Measurements from ENCODE around the gene CECR2.

CECR2 gene

DNA sequence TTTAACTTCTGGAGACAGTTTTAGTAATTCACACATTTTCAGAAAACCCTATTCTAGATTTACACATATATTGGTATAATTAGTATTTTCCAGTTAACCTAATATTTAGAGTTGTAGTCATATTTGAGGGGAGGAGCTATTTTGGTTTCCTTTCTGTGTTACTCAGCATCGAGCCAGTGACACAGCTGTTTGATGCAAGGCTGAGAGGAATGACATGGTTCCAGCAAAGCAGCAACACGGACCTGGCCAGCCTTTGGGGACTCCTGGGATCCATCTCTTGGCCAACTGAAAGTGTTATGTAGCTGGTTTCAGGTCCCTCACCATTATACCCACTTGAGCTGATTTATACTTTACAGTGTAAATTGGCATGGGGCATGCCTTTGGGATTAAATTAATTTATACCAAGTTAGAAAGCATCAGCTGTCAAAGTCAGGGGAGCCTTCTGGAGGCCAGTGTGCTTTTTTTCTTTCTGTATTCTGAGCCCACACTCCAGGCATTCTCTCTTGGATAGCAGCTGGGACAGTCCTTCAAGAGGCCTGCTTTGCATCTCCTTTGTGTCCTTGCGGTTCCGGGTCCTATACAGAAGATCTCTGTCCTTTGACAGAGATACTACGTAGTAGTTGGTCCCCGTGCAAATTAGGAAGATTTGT is 102.8 kb downstream of the CECR2 start:
- Histone ChIP-seq H3K36me3 (ENCODE audit: control insufficient read depth, insufficient read depth, low read length) (no peaks in the 10 kb centered on the region), H3K27me3 (replicated peaks; ENCODE audit: control insufficient read depth, insufficient read depth, low read length, poor library complexity, severe bottlenecking) (no peaks in the 10 kb centered on the region), H3K9me3 (ENCODE audit: control insufficient read depth, low read length) (no peaks in the 10 kb centered on the region), H3K27ac (ENCODE audit: insufficient read depth, low read length, poor library complexity, severe bottlenecking) (no peak overlapping the region), H3K4me3 (ENCODE audit: insufficient read depth, low read depth, low read length, poor library complexity, severe bottlenecking) (no peak overlapping the region), H3K4me1 (ENCODE audit: control insufficient read depth, insufficient read depth, low read length, poor library complexity, severe bottlenecking) (no peaks in the 10 kb centered on the region)
- DNase-seq, result no peak

DNA sequence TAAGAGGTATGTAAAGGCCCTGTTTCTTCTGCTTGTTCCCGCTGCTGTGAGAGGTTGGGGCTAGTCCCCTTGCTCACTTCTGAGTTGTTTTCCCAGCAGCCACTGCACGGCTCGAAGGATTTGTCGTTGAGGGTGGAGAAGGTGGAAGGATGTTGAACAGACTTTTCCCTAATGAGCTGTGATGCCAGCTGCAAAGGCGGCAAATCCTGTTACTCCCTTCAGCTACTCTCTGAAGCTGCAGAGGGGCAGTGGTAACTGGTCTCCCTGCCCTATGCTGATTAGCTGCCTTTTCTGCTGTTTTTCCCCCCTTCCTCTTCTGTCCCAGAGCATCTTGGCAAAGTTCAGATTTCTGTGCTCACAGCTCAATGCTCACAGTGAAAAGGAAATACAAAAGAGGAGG is 103.7 kb downstream of the CECR2 start:
- no peaks in the 10 kb centered on the region for H3K36me3 ChIP-seq (ENCODE audit: control insufficient read depth, insufficient read depth, low read length)
- no peaks in the 10 kb centered on the region for H3K4me1 ChIP-seq (ENCODE audit: control insufficient read depth, insufficient read depth, low read length, poor library complexity, severe bottlenecking)
- DNase-seq, result no peak
- no peak overlapping the region for H3K4me3 ChIP-seq (ENCODE audit: insufficient read depth, low read depth, low read length, poor library complexity, severe bottlenecking)
- H3K27ac ChIP-seq (ENCODE audit: insufficient read depth, low read length, poor library complexity, severe bottlenecking), result no peak overlapping the region
- no peaks in the 10 kb centered on the region for H3K9me3 ChIP-seq (ENCODE audit: control insufficient read depth, low read length)
- no peaks in the 10 kb centered on the region for H3K27me3 ChIP-seq (replicated peaks; ENCODE audit: control insufficient read depth, insufficient read depth, low read length, poor library complexity, severe bottlenecking)

DNA sequence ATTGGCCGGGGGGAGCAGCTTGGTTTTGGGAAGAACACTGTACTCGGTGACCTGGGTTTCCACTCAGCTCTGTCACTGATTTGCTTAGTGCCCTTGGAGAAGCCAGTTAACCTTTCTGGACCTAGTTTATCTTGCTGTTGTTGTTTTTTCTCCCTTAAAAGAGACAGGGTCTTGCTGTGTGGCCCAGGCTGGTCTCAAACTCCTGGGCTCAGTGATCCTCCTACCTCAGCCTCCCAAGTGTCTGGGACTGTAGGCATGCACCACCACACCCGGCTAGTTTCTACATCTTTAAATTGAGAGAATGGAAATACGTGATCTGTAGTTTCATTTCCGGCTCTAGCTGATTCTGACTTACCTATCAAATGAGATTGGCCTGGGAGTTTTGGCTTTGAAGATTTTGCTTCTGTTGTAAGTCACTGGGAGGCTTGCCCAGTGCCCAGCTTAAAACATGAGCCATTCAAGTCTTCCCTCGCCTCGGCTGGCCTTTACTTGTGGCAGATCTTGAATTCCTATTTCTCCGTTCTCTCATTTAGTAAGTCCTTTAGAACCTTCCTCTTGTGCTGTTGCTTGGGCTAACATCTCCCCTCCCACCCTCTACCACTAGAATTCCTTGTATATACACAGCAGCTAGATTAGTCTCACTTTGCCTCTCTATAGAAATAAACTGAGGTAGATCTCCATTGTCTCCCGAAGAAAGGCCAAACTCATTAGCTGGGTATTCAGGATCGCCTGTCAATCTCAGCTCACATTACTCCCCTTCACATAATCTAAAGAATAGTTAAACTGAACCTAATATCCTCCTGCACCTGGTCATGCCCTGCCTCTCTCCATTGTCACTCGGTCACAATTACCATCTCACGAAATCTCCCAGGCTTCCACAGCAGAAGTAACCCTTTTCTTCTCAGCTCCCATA is 106.3 kb downstream of the CECR2 start:
- Histone ChIP-seq H3K4me3 (ENCODE audit: insufficient read depth, low read depth, low read length, poor library complexity, severe bottlenecking) (no peak overlapping the region), H3K27me3 (replicated peaks; ENCODE audit: control insufficient read depth, insufficient read depth, low read length, poor library complexity, severe bottlenecking) (no peaks in the 10 kb centered on the region), H3K9me3 (ENCODE audit: control insufficient read depth, low read length) (no peaks in the 10 kb centered on the region), H3K27ac (ENCODE audit: insufficient read depth, low read length, poor library complexity, severe bottlenecking) (no peak overlapping the region), H3K4me1 (ENCODE audit: control insufficient read depth, insufficient read depth, low read length, poor library complexity, severe bottlenecking) (no peaks in the 10 kb centered on the region), H3K36me3 (ENCODE audit: control insufficient read depth, insufficient read depth, low read length) (no peaks in the 10 kb centered on the region)
- no peak for DNase-seq

DNA sequence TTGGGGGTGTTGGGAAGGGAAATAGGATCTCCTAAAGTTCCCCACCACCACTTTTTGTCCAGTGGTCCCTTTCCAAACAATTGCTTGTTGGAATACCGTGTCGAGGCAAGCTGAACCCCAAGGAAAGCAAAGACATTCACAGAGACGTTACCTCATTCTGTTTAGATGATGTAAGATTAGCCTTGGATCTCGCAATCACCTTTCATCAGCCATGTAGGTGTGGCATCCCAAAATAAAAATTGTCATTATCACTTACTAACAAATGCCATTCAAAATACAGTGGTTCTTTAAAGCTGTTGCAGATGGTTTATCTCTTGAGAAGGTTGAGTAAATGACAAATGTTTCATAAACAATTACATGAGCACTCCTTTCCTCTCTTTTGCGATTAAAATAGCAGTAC is 107.6 kb downstream of the CECR2 start:
- H3K27ac ChIP-seq (ENCODE audit: insufficient read depth, low read length, poor library complexity, severe bottlenecking), result no peak overlapping the region
- no peak overlapping the region for H3K4me3 ChIP-seq (ENCODE audit: insufficient read depth, low read depth, low read length, poor library complexity, severe bottlenecking)
- no peaks in the 10 kb centered on the region for H3K4me1 ChIP-seq (ENCODE audit: control insufficient read depth, insufficient read depth, low read length, poor library complexity, severe bottlenecking)
- no peaks in the 10 kb centered on the region for H3K9me3 ChIP-seq (ENCODE audit: control insufficient read depth, low read length)
- no peaks in the 10 kb centered on the region for H3K27me3 ChIP-seq (replicated peaks; ENCODE audit: control insufficient read depth, insufficient read depth, low read length, poor library complexity, severe bottlenecking)
- H3K36me3 ChIP-seq (ENCODE audit: control insufficient read depth, insufficient read depth, low read length), result no peaks in the 10 kb centered on the region
- DNase-seq, result no peak

DNA sequence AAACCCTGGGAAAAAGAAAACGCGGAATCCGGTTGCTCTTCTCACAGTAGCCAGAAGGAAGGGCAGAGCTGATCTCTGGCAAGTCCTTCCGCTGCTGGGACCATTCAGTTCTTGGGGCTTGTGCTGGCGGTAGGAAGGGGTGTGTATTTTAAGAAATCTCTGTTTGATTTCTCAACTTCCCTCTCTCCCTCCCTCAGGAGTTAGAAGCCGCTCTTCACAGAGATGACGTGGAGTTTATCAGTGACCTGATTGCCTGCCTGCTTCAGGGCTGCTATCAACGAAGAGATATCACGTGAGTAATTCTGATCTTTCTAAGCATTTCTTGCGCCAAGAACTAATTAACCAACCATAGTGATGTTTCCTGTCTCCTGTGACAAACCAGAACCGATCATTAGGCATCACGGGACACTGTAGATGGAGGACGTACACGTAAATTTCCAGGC is 108.2 kb downstream of the CECR2 start:
- H3K27me3 ChIP-seq (replicated peaks; ENCODE audit: control insufficient read depth, insufficient read depth, low read length, poor library complexity, severe bottlenecking), result no peaks in the 10 kb centered on the region
- no peak overlapping the region for H3K4me3 ChIP-seq (ENCODE audit: insufficient read depth, low read depth, low read length, poor library complexity, severe bottlenecking)
- no peak overlapping the region for H3K27ac ChIP-seq (ENCODE audit: insufficient read depth, low read length, poor library complexity, severe bottlenecking)
- H3K4me1 ChIP-seq (ENCODE audit: control insufficient read depth, insufficient read depth, low read length, poor library complexity, severe bottlenecking), result no peaks in the 10 kb centered on the region
- no peak for DNase-seq
- H3K9me3 ChIP-seq (ENCODE audit: control insufficient read depth, low read length), result no peaks in the 10 kb centered on the region
- no peaks in the 10 kb centered on the region for H3K36me3 ChIP-seq (ENCODE audit: control insufficient read depth, insufficient read depth, low read length)

DNA sequence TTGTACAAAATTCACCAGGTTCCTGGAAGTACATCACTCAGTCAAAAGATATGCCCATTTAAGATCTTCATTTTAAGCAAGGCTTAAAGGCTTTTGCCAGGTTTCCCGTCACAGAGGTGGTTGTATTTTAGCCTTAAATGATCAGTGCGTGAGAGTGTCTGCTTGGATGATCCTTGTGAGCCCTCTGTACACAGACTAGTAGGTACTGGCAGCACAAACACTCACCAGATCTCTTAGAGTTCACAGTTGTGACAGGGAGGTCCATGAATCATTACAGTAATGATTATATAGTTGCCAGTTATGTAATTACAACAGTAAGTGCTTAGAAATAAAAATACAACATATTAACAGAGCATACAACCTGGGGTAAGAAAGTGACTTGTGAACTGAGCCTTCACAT is 109.9 kb downstream of the CECR2 start:
- H3K4me3 ChIP-seq (ENCODE audit: insufficient read depth, low read depth, low read length, poor library complexity, severe bottlenecking), result no peak overlapping the region
- H3K36me3 ChIP-seq (ENCODE audit: control insufficient read depth, insufficient read depth, low read length), result no peaks in the 10 kb centered on the region
- H3K4me1 ChIP-seq (ENCODE audit: control insufficient read depth, insufficient read depth, low read length, poor library complexity, severe bottlenecking), result no peaks in the 10 kb centered on the region
- H3K27me3 ChIP-seq (replicated peaks; ENCODE audit: control insufficient read depth, insufficient read depth, low read length, poor library complexity, severe bottlenecking), result no peaks in the 10 kb centered on the region
- no peaks in the 10 kb centered on the region for H3K9me3 ChIP-seq (ENCODE audit: control insufficient read depth, low read length)
- H3K27ac ChIP-seq (ENCODE audit: insufficient read depth, low read length, poor library complexity, severe bottlenecking), result no peak overlapping the region
- no peak for DNase-seq

DNA sequence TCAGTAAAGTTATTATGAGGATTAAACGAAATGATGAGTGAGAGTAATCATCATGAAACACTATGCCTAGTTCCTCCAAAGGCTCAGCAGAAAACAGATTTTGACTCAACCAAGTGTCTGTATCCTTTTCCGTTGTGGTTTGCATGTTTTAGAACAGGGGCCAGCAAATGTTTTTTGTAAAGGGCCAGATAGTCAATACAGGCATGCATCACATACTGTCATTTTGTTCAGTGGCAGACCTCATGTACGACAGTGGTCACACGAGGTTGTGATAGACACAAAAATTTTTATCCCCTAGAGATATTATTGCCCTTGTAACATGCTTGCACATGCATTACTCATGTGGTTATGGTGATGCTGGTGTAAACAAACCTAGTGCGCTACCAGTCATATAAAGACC is 112.2 kb downstream of the CECR2 start:
- Histone ChIP-seq H3K4me1 (ENCODE audit: control insufficient read depth, insufficient read depth, low read length, poor library complexity, severe bottlenecking) (no peaks in the 10 kb centered on the region), H3K4me3 (ENCODE audit: insufficient read depth, low read depth, low read length, poor library complexity, severe bottlenecking) (no peak overlapping the region), H3K27ac (ENCODE audit: insufficient read depth, low read length, poor library complexity, severe bottlenecking) (no peak overlapping the region), H3K27me3 (replicated peaks; ENCODE audit: control insufficient read depth, insufficient read depth, low read length, poor library complexity, severe bottlenecking) (no peaks in the 10 kb centered on the region), H3K9me3 (ENCODE audit: control insufficient read depth, low read length) (no peaks in the 10 kb centered on the region), H3K36me3 (ENCODE audit: control insufficient read depth, insufficient read depth, low read length) (no peaks in the 10 kb centered on the region)
- no peak for DNase-seq

DNA sequence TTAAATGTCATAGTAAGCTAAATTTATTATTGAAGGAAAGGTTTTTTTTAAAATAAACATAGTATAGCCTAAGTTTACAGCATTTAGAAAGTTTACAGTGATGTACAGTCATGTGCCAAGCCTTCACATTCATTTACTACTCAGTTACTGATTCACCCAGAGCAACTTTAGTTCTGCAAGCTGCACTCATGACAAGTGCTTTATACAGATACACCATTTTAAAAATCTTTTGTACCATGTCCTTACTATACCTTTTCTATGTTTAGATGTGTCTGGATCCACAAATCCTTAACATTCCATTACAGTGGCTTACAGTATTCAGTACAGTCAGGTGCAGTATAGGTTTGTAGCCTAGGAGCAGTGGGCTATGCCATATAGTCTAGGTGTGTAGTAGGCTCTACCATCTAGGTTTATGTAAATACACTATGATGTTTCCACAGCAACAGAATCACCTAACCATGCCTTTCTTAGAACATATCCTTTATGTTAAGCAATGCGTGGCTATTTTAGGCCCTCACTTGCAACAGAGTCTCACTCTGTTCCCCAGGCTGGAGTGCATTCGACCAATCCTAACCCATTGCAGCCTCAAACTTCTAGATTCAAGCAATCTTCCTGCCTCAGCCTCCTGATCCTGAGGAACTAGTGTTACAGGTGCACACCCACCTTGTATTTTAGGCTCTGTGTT is 114.6 kb downstream of the CECR2 start:
- H3K9me3 ChIP-seq (ENCODE audit: control insufficient read depth, low read length), result no peaks in the 10 kb centered on the region
- DNase-seq, result no peak
- H3K4me3 ChIP-seq (ENCODE audit: insufficient read depth, low read depth, low read length, poor library complexity, severe bottlenecking), result no peak overlapping the region

DNA sequence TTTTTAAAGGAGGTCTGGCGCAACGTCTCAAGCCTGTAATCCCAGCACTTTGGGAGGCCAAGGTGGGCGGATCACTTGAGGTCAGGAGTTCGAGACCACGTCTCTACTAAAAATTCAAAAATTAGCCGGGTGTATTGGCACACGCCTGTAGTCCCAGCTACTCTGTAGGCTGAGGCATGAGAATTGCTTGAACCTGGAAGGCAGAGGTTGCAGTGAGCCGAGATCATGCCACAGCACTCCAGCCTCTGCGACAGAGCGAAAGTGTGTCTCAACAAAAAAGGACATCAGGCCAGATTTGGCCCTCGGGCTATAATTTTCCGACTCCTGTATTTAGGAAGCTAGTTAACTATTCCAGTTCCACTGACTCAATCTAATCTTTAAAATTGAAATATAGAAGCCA is 115.3 kb downstream of the CECR2 start:
- Histone ChIP-seq H3K4me3 (ENCODE audit: insufficient read depth, low read depth, low read length, poor library complexity, severe bottlenecking) (no peak overlapping the region), H3K27me3 (replicated peaks; ENCODE audit: control insufficient read depth, insufficient read depth, low read length, poor library complexity, severe bottlenecking) (no peaks in the 10 kb centered on the region), H3K9me3 (ENCODE audit: control insufficient read depth, low read length) (no peaks in the 10 kb centered on the region), H3K4me1 (ENCODE audit: control insufficient read depth, insufficient read depth, low read length, poor library complexity, severe bottlenecking) (no peaks in the 10 kb centered on the region), H3K27ac (ENCODE audit: insufficient read depth, low read length, poor library complexity, severe bottlenecking) (no peak overlapping the region), H3K36me3 (ENCODE audit: control insufficient read depth, insufficient read depth, low read length) (no peaks in the 10 kb centered on the region)
- no peak for DNase-seq

More for the DNA sequence above, 114.6 kb downstream of the CECR2 start:
- Histone ChIP-seq H3K27ac (ENCODE audit: insufficient read depth, low read length, poor library complexity, severe bottlenecking) (no peak overlapping the region), H3K27me3 (replicated peaks; ENCODE audit: control insufficient read depth, insufficient read depth, low read length, poor library complexity, severe bottlenecking) (no peaks in the 10 kb centered on the region), H3K36me3 (ENCODE audit: control insufficient read depth, insufficient read depth, low read length) (no peaks in the 10 kb centered on the region), H3K4me1 (ENCODE audit: control insufficient read depth, insufficient read depth, low read length, poor library complexity, severe bottlenecking) (no peaks in the 10 kb centered on the region)

DNA sequence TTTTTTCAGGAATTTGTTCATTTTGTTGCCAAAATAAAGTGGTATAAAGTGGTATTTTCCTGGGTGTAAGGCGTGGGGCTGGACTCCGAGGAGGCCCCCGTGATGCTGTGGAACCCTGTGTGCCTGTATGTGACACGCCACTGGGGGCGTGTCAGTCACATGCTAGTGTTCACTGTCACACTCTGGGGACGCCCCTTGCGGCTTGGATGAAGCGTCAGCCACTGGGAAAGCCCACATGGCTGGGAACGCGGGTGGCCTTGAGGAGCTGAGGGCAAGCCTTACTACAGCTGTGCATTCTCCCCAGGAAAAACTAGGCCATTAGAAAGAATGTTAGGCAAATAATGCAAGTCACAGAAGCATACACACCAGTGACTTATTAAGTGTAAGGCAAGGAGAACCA is 117.1 kb downstream of the CECR2 start:
- no peak for DNase-seq
- no peaks in the 10 kb centered on the region for H3K27me3 ChIP-seq (replicated peaks; ENCODE audit: control insufficient read depth, insufficient read depth, low read length, poor library complexity, severe bottlenecking)
- H3K4me1 ChIP-seq (ENCODE audit: control insufficient read depth, insufficient read depth, low read length, poor library complexity, severe bottlenecking), result no peaks in the 10 kb centered on the region
- no peaks in the 10 kb centered on the region for H3K36me3 ChIP-seq (ENCODE audit: control insufficient read depth, insufficient read depth, low read length)
- no peaks in the 10 kb centered on the region for H3K9me3 ChIP-seq (ENCODE audit: control insufficient read depth, low read length)
- no peak overlapping the region for H3K4me3 ChIP-seq (ENCODE audit: insufficient read depth, low read depth, low read length, poor library complexity, severe bottlenecking)
- no peak overlapping the region for H3K27ac ChIP-seq (ENCODE audit: insufficient read depth, low read length, poor library complexity, severe bottlenecking)
